ENCODE results near the gene FGF14. TPM values are rescaled to one million over a fixed set of nuclear protein-coding genes. Genes with fewer than 3 reads are reported as not detected.

Gene FGF14
- polyA plus RNA-seq, 1 donor (not counting 4 experiments of a cell fraction or from before 2014, with no cell fraction given), result 0.09 TPM

DNA sequence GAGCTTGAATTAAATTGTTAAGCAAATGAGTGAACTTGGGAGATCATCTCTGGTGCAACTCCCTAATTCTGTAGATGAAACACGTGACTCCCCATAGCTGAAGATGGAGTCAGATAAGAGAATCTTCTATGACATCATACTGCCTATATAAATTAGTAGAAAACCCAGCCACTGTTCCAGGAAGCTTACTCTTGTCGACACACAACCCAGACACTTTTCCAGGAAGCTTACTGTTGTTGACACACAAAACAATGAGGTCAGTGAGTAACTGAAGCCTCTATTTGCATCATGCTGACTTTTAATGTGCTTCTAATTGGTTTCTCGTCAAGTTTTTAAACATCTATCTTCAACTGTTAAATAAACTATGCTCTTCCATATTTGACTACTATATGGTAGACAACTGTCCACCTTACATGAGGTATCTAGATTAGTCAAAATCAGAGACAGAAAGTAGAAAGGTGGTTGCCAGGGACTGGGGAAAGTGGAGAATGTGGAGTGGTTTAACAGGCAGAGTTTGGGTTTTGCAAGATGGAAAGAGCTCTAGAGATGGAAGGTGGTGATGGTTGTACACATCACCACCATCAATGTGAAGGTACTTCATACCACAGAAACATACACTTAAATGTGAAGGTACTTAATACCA lies 168.2 kb downstream of the FGF14 start:
- Histone ChIP-seq H4K20me1 (ENCODE audit: control insufficient read depth, extremely low read depth, insufficient read depth, low read length) (no peaks in the 10 kb centered on the region), H3K9me3 (ENCODE audit: control insufficient read depth, low read depth, low read length) (no peaks in the 10 kb centered on the region), H3K4me1 (ENCODE audit: control insufficient read depth, extremely low read depth, insufficient read depth, low read length) (peaks cover 3% of the 10 kb centered on the region), H3K9ac (ENCODE audit: control insufficient read depth, extremely low read depth, insufficient read depth, low read length) (no peak overlapping the region), H3K4me2 (ENCODE audit: control insufficient read depth, extremely low read depth, insufficient read depth, low read depth, low read length) (no peak overlapping the region), H3K9me1 (ENCODE audit: control insufficient read depth, extremely low read depth, insufficient read depth, low read length) (no peaks in the 10 kb centered on the region), H2AFZ (ENCODE audit: control insufficient read depth, low read length) (no peak overlapping the region), H3K27ac (ENCODE audit: control insufficient read depth, insufficient read depth, low read length) (no peak overlapping the region), H3K27me3 (ENCODE audit: control insufficient read depth, extremely low read depth, insufficient read depth, low read length) (no peaks in the 10 kb centered on the region), H3K36me3 (ENCODE audit: control insufficient read depth in 2 of 2, extremely low read depth in 1 of 2, insufficient read depth in 2 of 2, low read length in 2 of 2) (no peaks in the 10 kb centered on the region), H3K4me3 (ENCODE audit: control insufficient read depth in 2 of 3, extremely low read depth in 1 of 3, insufficient read depth in 2 of 3, low read depth in 1 of 3, low read length in 3 of 3) (no peak overlapping the region), H3K79me2 (ENCODE audit: control insufficient read depth, insufficient read depth, low read length) (no peaks in the 10 kb centered on the region)
- dilution Hi-C loops (cut with MboI; ENCODE audit: extremely low pct_ligation_motif_present, low sequenced_read_pairs), result no loop called here
- TF ChIP-seq, protein P1, sequence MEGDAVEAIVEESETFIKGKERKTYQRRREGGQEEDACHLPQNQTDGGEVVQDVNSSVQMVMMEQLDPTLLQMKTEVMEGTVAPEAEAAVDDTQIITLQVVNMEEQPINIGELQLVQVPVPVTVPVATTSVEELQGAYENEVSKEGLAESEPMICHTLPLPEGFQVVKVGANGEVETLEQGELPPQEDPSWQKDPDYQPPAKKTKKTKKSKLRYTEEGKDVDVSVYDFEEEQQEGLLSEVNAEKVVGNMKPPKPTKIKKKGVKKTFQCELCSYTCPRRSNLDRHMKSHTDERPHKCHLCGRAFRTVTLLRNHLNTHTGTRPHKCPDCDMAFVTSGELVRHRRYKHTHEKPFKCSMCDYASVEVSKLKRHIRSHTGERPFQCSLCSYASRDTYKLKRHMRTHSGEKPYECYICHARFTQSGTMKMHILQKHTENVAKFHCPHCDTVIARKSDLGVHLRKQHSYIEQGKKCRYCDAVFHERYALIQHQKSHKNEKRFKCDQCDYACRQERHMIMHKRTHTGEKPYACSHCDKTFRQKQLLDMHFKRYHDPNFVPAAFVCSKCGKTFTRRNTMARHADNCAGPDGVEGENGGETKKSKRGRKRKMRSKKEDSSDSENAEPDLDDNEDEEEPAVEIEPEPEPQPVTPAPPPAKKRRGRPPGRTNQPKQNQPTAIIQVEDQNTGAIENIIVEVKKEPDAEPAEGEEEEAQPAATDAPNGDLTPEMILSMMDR (optimal IDR thresholded peaks at IDR 0.05 in 1 of 3, IDR thresholded peaks at IDR 0.05 in 1 of 3, conservative IDR thresholded peaks at IDR 0.05 in 1 of 3; ENCODE audit: extremely low read depth in 1 of 3, insufficient read depth in 2 of 3, low read length in 3 of 3), result no peak
- TF ChIP-seq EZH2 (IDR thresholded peaks at IDR 0.05; ENCODE audit: low read length), result no peak
- DNase-seq (ENCODE audit: low read depth, low spot score), result no peak
- no peak for FAIRE-seq

DNA sequence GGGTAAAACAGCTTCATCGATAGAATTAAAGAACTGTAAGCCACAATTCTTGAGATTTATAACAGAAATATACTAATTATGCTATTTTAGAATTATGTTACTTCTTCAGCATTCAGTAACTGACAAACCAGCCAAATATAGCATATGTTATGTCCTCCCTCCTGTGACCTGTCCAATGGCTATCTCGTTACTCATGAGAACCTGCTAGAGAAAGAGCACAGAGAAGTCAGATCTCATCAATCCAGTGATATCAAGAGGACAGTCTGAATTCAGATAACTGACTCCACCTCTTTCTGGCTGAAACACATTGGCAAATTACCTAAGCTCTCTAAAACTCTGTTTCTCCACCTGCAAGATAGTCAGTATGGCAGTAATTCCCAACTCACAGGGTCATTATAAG lies 170.4 kb downstream of the FGF14 start:
- Histone ChIP-seq H3K27me3 (ENCODE audit: control insufficient read depth, extremely low read depth, insufficient read depth, low read length) (no peaks in the 10 kb centered on the region), H3K4me2 (ENCODE audit: control insufficient read depth, extremely low read depth, insufficient read depth, low read depth, low read length) (no peak overlapping the region), H3K79me2 (ENCODE audit: control insufficient read depth, insufficient read depth, low read length) (no peaks in the 10 kb centered on the region), H3K36me3 (ENCODE audit: control insufficient read depth in 2 of 2, extremely low read depth in 1 of 2, insufficient read depth in 2 of 2, low read length in 2 of 2) (no peaks in the 10 kb centered on the region), H4K20me1 (ENCODE audit: control insufficient read depth, extremely low read depth, insufficient read depth, low read length) (no peaks in the 10 kb centered on the region), H3K9me1 (ENCODE audit: control insufficient read depth, extremely low read depth, insufficient read depth, low read length) (no peaks in the 10 kb centered on the region), H3K4me3 (ENCODE audit: control insufficient read depth in 2 of 3, extremely low read depth in 1 of 3, insufficient read depth in 2 of 3, low read depth in 1 of 3, low read length in 3 of 3) (no peak overlapping the region), H2AFZ (ENCODE audit: control insufficient read depth, low read length) (no peak overlapping the region), H3K4me1 (ENCODE audit: control insufficient read depth, extremely low read depth, insufficient read depth, low read length) (peaks cover 3% of the 10 kb centered on the region), H3K9ac (ENCODE audit: control insufficient read depth, extremely low read depth, insufficient read depth, low read length) (no peak overlapping the region), H3K9me3 (ENCODE audit: control insufficient read depth, low read depth, low read length) (no peaks in the 10 kb centered on the region), H3K27ac (ENCODE audit: control insufficient read depth, insufficient read depth, low read length) (no peak overlapping the region)
- no peak for TF ChIP-seq EZH2 (IDR thresholded peaks at IDR 0.05; ENCODE audit: low read length)
- TF ChIP-seq, protein P1 (optimal IDR thresholded peaks at IDR 0.05 in 1 of 3, IDR thresholded peaks at IDR 0.05 in 1 of 3, conservative IDR thresholded peaks at IDR 0.05 in 1 of 3; ENCODE audit: extremely low read depth in 1 of 3, insufficient read depth in 2 of 3, low read length in 3 of 3), result no peak
- dilution Hi-C loops (cut with MboI; ENCODE audit: extremely low pct_ligation_motif_present, low sequenced_read_pairs), result no loop called here
- DNase-seq (ENCODE audit: low read depth, low spot score), result no peak
- no peak for FAIRE-seq

All from keratinocyte (primary cell).